NB4 (cell line): ENCODE results near the gene STOX2.

Experiments
- MYC ChIP-seq: IDR thresholded peaks from 2 replicates; pipeline ENCODE4 v1.6.1; 2011; ENCODE audit warnings: low read depth, low read length
- POLR2A ChIP-seq: IDR thresholded peaks from 2 replicates; pipeline ENCODE4 v1.6.1; 2011; ENCODE audit warnings: mild to moderate bottlenecking; ENCODE audit not compliant: insufficient read length; ENCODE audit errors: extremely low read depth
- TF ChIP-seq, protein P1 (sequence below): IDR thresholded peaks from one replicate; pipeline ENCODE4 v1.5.1; 2012; ENCODE audit warnings: low read depth, low read length
- TF ChIP-seq, protein P2 (sequence below): IDR thresholded peaks from 2 replicates; pipeline ENCODE4 v1.6.1; 2011; ENCODE audit warnings: low read depth, low read length

DNA sequence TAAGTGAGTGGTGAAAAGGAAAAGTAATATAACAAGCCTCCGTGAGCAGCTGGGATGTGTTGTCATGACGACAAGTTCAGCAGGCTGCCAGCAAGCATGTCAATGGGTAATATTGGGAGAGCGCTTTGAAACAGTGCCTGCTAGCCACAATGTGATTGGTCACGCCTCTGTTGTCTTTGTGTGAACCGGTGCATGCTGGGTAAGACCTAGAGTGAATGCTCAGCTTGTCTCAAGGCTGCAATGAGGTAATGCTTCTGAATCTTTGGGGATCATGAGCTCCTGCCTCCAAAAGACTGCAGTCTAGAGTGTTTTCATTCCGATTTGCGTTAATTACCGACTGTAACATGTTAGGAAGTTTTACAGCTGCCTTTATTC lies 54.9 kb downstream of the STOX2 start:
- TF ChIP-seq, protein P1, sequence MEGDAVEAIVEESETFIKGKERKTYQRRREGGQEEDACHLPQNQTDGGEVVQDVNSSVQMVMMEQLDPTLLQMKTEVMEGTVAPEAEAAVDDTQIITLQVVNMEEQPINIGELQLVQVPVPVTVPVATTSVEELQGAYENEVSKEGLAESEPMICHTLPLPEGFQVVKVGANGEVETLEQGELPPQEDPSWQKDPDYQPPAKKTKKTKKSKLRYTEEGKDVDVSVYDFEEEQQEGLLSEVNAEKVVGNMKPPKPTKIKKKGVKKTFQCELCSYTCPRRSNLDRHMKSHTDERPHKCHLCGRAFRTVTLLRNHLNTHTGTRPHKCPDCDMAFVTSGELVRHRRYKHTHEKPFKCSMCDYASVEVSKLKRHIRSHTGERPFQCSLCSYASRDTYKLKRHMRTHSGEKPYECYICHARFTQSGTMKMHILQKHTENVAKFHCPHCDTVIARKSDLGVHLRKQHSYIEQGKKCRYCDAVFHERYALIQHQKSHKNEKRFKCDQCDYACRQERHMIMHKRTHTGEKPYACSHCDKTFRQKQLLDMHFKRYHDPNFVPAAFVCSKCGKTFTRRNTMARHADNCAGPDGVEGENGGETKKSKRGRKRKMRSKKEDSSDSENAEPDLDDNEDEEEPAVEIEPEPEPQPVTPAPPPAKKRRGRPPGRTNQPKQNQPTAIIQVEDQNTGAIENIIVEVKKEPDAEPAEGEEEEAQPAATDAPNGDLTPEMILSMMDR = no peak
- TF ChIP-seq POLR2A = no peak
- no peak for TF ChIP-seq MYC
- TF ChIP-seq, protein P2, sequence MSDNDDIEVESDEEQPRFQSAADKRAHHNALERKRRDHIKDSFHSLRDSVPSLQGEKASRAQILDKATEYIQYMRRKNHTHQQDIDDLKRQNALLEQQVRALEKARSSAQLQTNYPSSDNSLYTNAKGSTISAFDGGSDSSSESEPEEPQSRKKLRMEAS = no peak
